ENCODE measurements around the gene SORCS3. TPM values are rescaled to one million over a fixed set of nuclear protein-coding genes. Genes with fewer than 3 reads are reported as not detected.

Gene SORCS3
- total and polyA plus RNA-seq, 2 of the 13 experiments (the other 11 are each of a cell fraction or from before 2014, with no cell fraction given), result 0.07 TPM; not detected in 1

- DNase-seq (ENCODE audit: low spot score) (peak; percentile 9), FAIRE-seq (no peak), ATAC-seq (peak; percentile 32; the same call in 1 of the 3 replicates)
- in situ Hi-C loops (cut with HindIII; ENCODE audit: extremely low pct_ligation_motif_present, low pct_unique_long_range_greater_than_20kb) (no loop called here), intact Hi-C loops (cut with micrococcal nuclease; ENCODE audit: unreplicated experiment) (no loop called here)
- ChIA-PET POLR2A (no interaction called here), CTCF (ENCODE audit: low intra/inter-chr PET ratio, low total read pairs) (no interaction called here)
- BruUV-seq (replicated peaks), result no TSS peak
- Histone ChIP-seq H3K9me3 (ENCODE audit: low read length) (peaks cover 67% of the 10 kb centered on the region), H3K79me2 (ENCODE audit: insufficient read depth, low read length) (no peaks in the 10 kb centered on the region), H3K4me2 (ENCODE audit: low read depth, low read length) (no peak overlapping the region), H3K27me3 (ENCODE audit: control insufficient read depth in 1 of 2, insufficient read depth in 2 of 2, low read length in 2 of 2) (no peaks in the 10 kb centered on the region), H2AFZ (ENCODE audit: low read length) (no peak overlapping the region), H3K4me3 (replicated peaks in 1 of 3; ENCODE audit: insufficient read depth in 1 of 3, low read depth in 2 of 3, low read length in 3 of 3) (no peak overlapping the region), H3K4me1 (ENCODE audit: insufficient read depth, low read length) (peaks cover 31% of the 10 kb centered on the region), H3K9ac (ENCODE audit: insufficient read depth, low read depth, low read length) (no peak overlapping the region), H3K27ac (ENCODE audit: extremely low read length, insufficient read depth, low read length) (no peak overlapping the region), H3K36me3 (replicated peaks in 1 of 2; ENCODE audit: control insufficient read depth in 1 of 2, insufficient read depth in 2 of 2, low read length in 2 of 2) (no peaks in the 10 kb centered on the region), H4K20me1 (ENCODE audit: insufficient read depth, low read length) (no peaks in the 10 kb centered on the region)
- TF ChIP-seq HINFP (CRISPR knock-in tag; IDR thresholded peaks at IDR 0.05; ENCODE audit: low read depth) (no peak), ZSCAN12 (CRISPR knock-in tag; IDR thresholded peaks at IDR 0.05) (no peak), RAD21 (CRISPR knock-in tag; IDR thresholded peaks at IDR 0.05) (no peak), HDAC2 (CRISPR knock-in tag; IDR thresholded peaks at IDR 0.05) (no peak), BHLHE40 (IDR thresholded peaks at IDR 0.05; ENCODE audit: low read length) (no peak), FOXP1 (IDR thresholded peaks at IDR 0.05) (no peak), FOXP1 (CRISPR knock-in tag; IDR thresholded peaks at IDR 0.05) (no peak), DR1 (CRISPR knock-in tag; IDR thresholded peaks at IDR 0.05) (no peak), FOXJ3 (CRISPR knock-in tag; IDR thresholded peaks at IDR 0.05; ENCODE audit: borderline replicate concordance) (no peak), ZNF776 (CRISPR knock-in tag; IDR thresholded peaks at IDR 0.05) (no peak), ZNF652 (CRISPR knock-in tag; IDR thresholded peaks at IDR 0.05; ENCODE audit: borderline replicate concordance, low read depth) (peak; percentile 79), HNF4A (CRISPR knock-in tag; IDR thresholded peaks at IDR 0.05) (peak; percentile 24; the same call in 1 of the 2 replicates), HNF4G (IDR thresholded peaks at IDR 0.05; ENCODE audit: borderline replicate concordance, low read depth, low read length) (0 out of 2 replicates have a peak, but pooled peaks have one; percentile 47), HNF4G (CRISPR knock-in tag; IDR thresholded peaks at IDR 0.05; ENCODE audit: borderline replicate concordance, low read depth) (no peak)
- TF ChIP-seq, protein P1, sequence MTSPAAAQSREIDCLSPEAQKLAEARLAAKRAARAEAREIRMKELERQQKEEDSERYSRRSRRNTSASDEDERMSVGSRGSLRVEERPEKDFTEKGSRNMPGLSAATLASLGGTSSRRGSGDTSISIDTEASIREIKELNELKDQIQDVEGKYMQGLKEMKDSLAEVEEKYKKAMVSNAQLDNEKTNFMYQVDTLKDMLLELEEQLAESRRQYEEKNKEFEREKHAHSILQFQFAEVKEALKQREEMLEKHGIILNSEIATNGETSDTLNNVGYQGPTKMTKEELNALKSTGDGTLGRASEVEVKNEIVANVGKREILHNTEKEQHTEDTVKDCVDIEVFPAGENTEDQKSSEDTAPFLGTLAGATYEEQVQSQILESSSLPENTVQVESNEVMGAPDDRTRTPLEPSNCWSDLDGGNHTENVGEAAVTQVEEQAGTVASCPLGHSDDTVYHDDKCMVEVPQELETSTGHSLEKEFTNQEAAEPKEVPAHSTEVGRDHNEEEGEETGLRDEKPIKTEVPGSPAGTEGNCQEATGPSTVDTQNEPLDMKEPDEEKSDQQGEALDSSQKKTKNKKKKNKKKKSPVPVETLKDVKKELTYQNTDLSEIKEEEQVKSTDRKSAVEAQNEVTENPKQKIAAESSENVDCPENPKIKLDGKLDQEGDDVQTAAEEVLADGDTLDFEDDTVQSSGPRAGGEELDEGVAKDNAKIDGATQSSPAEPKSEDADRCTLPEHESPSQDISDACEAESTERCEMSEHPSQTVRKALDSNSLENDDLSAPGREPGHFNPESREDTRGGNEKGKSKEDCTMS (CRISPR knock-in tag; conservative IDR thresholded peaks at IDR 0.05), result no peak
- WGBS (ENCODE audit: low lambda C conversion rate), result 0% methylated on average over 1 of the region's 1 CpG
These were observed 518.2 kb downstream of the SORCS3 start for GRCh38 chr10:105159268-105159667.

Measured in HepG2 (cell line).